ENCODE data around the gene OR6S1.
"Not testable (repeated sequence)": the region's sequence is repeated elsewhere in the genome, so short reads cannot be mapped to it uniquely, and the experiment has no call there.

Gene OR6S1

GRCh38 chr14:20608383-20609110, 32.9 kb downstream of the OR6S1 start:
- no peak for DNase-seq

- DNase-seq: no peak
Observed at GRCh38 chr14:20607617-20608016, 33.9 kb downstream of the OR6S1 start.

- no peak for DNase-seq
Observed at GRCh38 chr14:20606902-20607242, 34.6 kb downstream of the OR6S1 start.

- no peak for DNase-seq
Observed at GRCh38 chr14:20606190-20606901, 35.1 kb downstream of the OR6S1 start.

- DNase-seq: no peak
Observed at GRCh38 chr14:20603813-20604690, 37.4 kb downstream of the OR6S1 start.

- DNase-seq: no peak
Observed at GRCh38 chr14:20602583-20602982, 38.9 kb downstream of the OR6S1 start.

GRCh38 chr14:20601522-20601921, 40.0 kb downstream of the OR6S1 start:
- DNase-seq: no peak

GRCh38 chr14:20597108-20597507, 44.4 kb downstream of the OR6S1 start:
- DNase-seq: no peak

GRCh38 chr14:20595726-20596125, 45.8 kb downstream of the OR6S1 start:
- not testable (repeated sequence) for DNase-seq

GRCh38 chr14:20592574-20592973, 48.9 kb downstream of the OR6S1 start:
- DNase-seq: no peak

GRCh38 chr14:20591235-20591634, 50.3 kb downstream of the OR6S1 start, which contains the start of gene RNASE12:
Gene RNASE12, minus strand, starts transcription at chr14:20591376. Its CDS starts 653 bp downstream, at chr14:20590723.
- DNase-seq: no peak
